ENCODE measurements around the gene PTMA. TPM values are rescaled to one million over a fixed set of nuclear protein-coding genes. Genes with fewer than 3 reads are reported as not detected.

Gene PTMA
- total and polyA plus RNA-seq, 9 of the 15 experiments (the other 6 are each of a cell fraction or from before 2014, with no cell fraction given) = 429 to 2,322 (median 1,578) TPM

- TF ChIP-seq DEAF1 (CRISPR knock-in tag; IDR thresholded peaks at IDR 0.05) (no peak), ZBTB12 (CRISPR knock-in tag; IDR thresholded peaks at IDR 0.05) (peak; percentile 31; the same call in 1 of the 2 replicates), POLR2AphosphoS5 (IDR thresholded peaks at IDR 0.05; ENCODE audit: control insufficient read depth, insufficient read depth, low read depth, low read length) (peak; percentile 50; the same call in 1 of the 2 replicates), ZNF740 (CRISPR knock-in tag; IDR thresholded peaks at IDR 0.05) (no peak), ZNF740 (tag; IDR thresholded peaks at IDR 0.05) (no peak), PHTF2 (CRISPR knock-in tag; IDR thresholded peaks at IDR 0.05) (no peak), U2AF2 (optimal IDR thresholded peaks at IDR 0.05; ENCODE audit: low read depth, low read length) (no peak), RBM34 (IDR thresholded peaks at IDR 0.05; ENCODE audit: borderline replicate concordance, insufficient read depth, low read length) (no peak), ZNF311 (CRISPR knock-in tag; IDR thresholded peaks at IDR 0.05) (no peak), ZNF766 (CRISPR knock-in tag; conservative IDR thresholded peaks at IDR 0.05) (peak; percentile 72; the same call in 1 of the 2 replicates), DACH1 (IDR thresholded peaks at IDR 0.05; ENCODE audit: partially characterized antibody) (no peak), PKNOX1 (IDR thresholded peaks at IDR 0.05) (peak; percentile 98), HES1 (IDR thresholded peaks at IDR 0.05; ENCODE audit: low read depth) (no peak), PHF21A (IDR thresholded peaks at IDR 0.05; ENCODE audit: borderline replicate concordance, low read depth) (no peak), MTF1 (CRISPR knock-in tag; IDR thresholded peaks at IDR 0.05; ENCODE audit: borderline replicate concordance) (no peak), MIER1 (IDR thresholded peaks at IDR 0.05; ENCODE audit: low read depth) (no peak), ZNF41 (CRISPR knock-in tag; conservative IDR thresholded peaks at IDR 0.05) (no peak), SAFB2 (IDR thresholded peaks at IDR 0.05; ENCODE audit: borderline replicate concordance, low read depth, low read length, severe bottlenecking) (no peak), ZNF124 (CRISPR knock-in tag; IDR thresholded peaks at IDR 0.05) (no peak), ZNF263 (CRISPR knock-in tag; IDR thresholded peaks at IDR 0.05; ENCODE audit: borderline replicate concordance) (no peak)
These were observed 1.3 kb upstream of the PTMA start (continued) for GRCh38 chr2:231706731-231707624.

Data from K562 (cell line).